Neural cell (in vitro differentiated cells): ENCODE data around the gene CROCC2. TPM values are rescaled to one million over a fixed set of nuclear protein-coding genes. Genes with fewer than 3 reads are reported as not detected.

Experiments
- H2AFZ ChIP-seq: fragments of 200-600, 300-800 bp; sonication (generic), shearing (Covaris generic); 2 replicates; pipeline ENCODE4 v1.6.0; 2014; ENCODE audit warnings: low read depth, mild to moderate bottlenecking, antibody characterized with exemption, low read length, moderate library complexity
- H3F3A ChIP-seq: fragments of 200-600 bp; shearing (Covaris generic); 2 replicates; pipeline ENCODE4 v1.6.1; 2016; ENCODE audit warnings: mild to moderate bottlenecking, moderate library complexity, mixed read lengths, antibody characterized with exemption, low read length; ENCODE audit not compliant: insufficient read depth, poor library complexity, severe bottlenecking
- H3K27ac ChIP-seq: fragments of 200-600, 300-800 bp; sonication (generic), shearing (Covaris generic); 2 replicates; pipeline ENCODE4 v1.5.1; 2014; ENCODE audit warnings: mild to moderate bottlenecking, low read length, moderate library complexity
- H3K27me3 ChIP-seq: fragments of 300-800, 200-600 bp; sonication (generic), shearing (Covaris generic); 2 replicates; pipeline ENCODE4 v1.6.0; 2014; ENCODE audit warnings: mild to moderate bottlenecking, low read depth, low read length, moderate library complexity; ENCODE audit not compliant: insufficient read depth
- H3K36me3 ChIP-seq: fragments of 300-800, 200-600 bp; sonication (generic), shearing (Covaris generic); 2 replicates; pipeline ENCODE4 v1.5.1; 2014; ENCODE audit warnings: mild to moderate bottlenecking, antibody characterized with exemption, low read length, moderate library complexity; ENCODE audit not compliant: insufficient read depth
- H3K4me2 ChIP-seq: fragments of 300-800, 200-600 bp; sonication (generic), shearing (Covaris generic); 2 replicates; pipeline ENCODE4 v1.6.0; 2014; ENCODE audit warnings: mild to moderate bottlenecking, low read length
- H3K4me3 ChIP-seq: fragments of 300-800, 200-600 bp; sonication (generic), shearing (Covaris generic); 2 replicates; pipeline ENCODE4 v1.5.1; 2014; ENCODE audit warnings: mild to moderate bottlenecking, low read length, moderate library complexity
- H3K79me2 ChIP-seq: fragments of 200-600 bp; shearing (Covaris generic); replicated peaks from 2 replicates; pipeline ENCODE4 v1.6.0; 2014; ENCODE audit warnings: mild to moderate bottlenecking, low read length, moderate library complexity; ENCODE audit not compliant: insufficient read depth
- H3K9ac ChIP-seq: fragments of 300-800, 200-600 bp; sonication (generic), shearing (Covaris generic); 2 replicates; pipeline ENCODE4 v1.6.1; 2016; ENCODE audit warnings: mild to moderate bottlenecking, low read length, mixed read lengths
- H3K9me2 ChIP-seq: fragments of 200-600 bp; shearing (Covaris generic); 2 replicates; pipeline ENCODE4 v1.6.1; 2016; ENCODE audit warnings: mild to moderate bottlenecking, low read length, mixed read lengths; ENCODE audit not compliant: insufficient read depth
- H3K9me3 ChIP-seq: fragments of 200-600, 300-800 bp; sonication (generic), shearing (Covaris generic); 2 replicates; pipeline ENCODE4 v1.6.1; 2016; ENCODE audit warnings: mild to moderate bottlenecking, mixed run types, low read length, moderate library complexity, mixed read lengths
- H4K20me1 ChIP-seq: fragments of 200-600 bp; shearing (Covaris generic); 2 replicates; pipeline ENCODE4 v1.6.1; 2016; ENCODE audit warnings: mild to moderate bottlenecking, mixed run types; ENCODE audit not compliant: insufficient read depth
- EP300 ChIP-seq: fragments of 450-650 bp; conservative IDR thresholded peaks from 2 replicates; pipeline ENCODE4 v1.6.1; 2014; ENCODE audit warnings: antibody characterized with exemption, mild to moderate bottlenecking, moderate library complexity; ENCODE audit not compliant: poor library complexity, severe bottlenecking
- EZH2 ChIP-seq: fragments of 200-600, 300-800 bp; shearing (Covaris generic), sonication (generic); IDR thresholded peaks from 2 replicates; pipeline ENCODE4 v1.6.1; 2014; ENCODE audit warnings: antibody characterized with exemption, low read length, borderline replicate concordance, mild to moderate bottlenecking; ENCODE audit not compliant: insufficient read depth, poor library complexity, severe bottlenecking
- MXI1 ChIP-seq: fragments of 450-650 bp; conservative IDR thresholded peaks from 2 replicates; pipeline ENCODE4 v1.6.1; 2014; ENCODE audit warnings: antibody characterized with exemption, mild to moderate bottlenecking; ENCODE audit not compliant: poor library complexity, severe bottlenecking
- POLR2AphosphoS5 ChIP-seq: IDR thresholded peaks from 2 replicates; pipeline ENCODE4 v1.6.1; 2012
- RAD21 ChIP-seq: fragments of 450-650 bp; conservative IDR thresholded peaks from 2 replicates; pipeline ENCODE4 v1.6.1; 2014; ENCODE audit warnings: antibody characterized with exemption, mild to moderate bottlenecking, moderate library complexity
- SMC3 ChIP-seq: fragments of 450-650 bp; conservative IDR thresholded peaks from 2 replicates; pipeline ENCODE4 v1.6.1; 2014; ENCODE audit warnings: antibody characterized with exemption, mild to moderate bottlenecking, moderate library complexity; ENCODE audit not compliant: poor library complexity
- TAF1 ChIP-seq: IDR thresholded peaks from 2 replicates; pipeline ENCODE4 v1.6.1; 2012; ENCODE audit warnings: low read depth
- polyA plus RNA-seq: library from polyadenylated mRNA; depleted of rRNA; stranded (reverse); fragments of >200 nt; gene quantifications from 2 replicates; pipeline ENCODE4 v1.2.3, GENCODE V29; 2014
- TF ChIP-seq, protein P1 (sequence below): IDR thresholded peaks from 2 replicates; pipeline ENCODE4 v1.6.1; 2012; ENCODE audit warnings: borderline replicate concordance
- TF ChIP-seq, protein P2 (sequence below): fragments of 450-650 bp; IDR thresholded peaks from 2 replicates; pipeline ENCODE4 v1.5.1; 2014; ENCODE audit warnings: antibody characterized with exemption, mild to moderate bottlenecking, moderate library complexity; ENCODE audit not compliant: poor library complexity, severe bottlenecking

CROCC2 gene
- polyA plus RNA-seq, 1 donor from 2014 or later: 0.09 TPM

DNA sequence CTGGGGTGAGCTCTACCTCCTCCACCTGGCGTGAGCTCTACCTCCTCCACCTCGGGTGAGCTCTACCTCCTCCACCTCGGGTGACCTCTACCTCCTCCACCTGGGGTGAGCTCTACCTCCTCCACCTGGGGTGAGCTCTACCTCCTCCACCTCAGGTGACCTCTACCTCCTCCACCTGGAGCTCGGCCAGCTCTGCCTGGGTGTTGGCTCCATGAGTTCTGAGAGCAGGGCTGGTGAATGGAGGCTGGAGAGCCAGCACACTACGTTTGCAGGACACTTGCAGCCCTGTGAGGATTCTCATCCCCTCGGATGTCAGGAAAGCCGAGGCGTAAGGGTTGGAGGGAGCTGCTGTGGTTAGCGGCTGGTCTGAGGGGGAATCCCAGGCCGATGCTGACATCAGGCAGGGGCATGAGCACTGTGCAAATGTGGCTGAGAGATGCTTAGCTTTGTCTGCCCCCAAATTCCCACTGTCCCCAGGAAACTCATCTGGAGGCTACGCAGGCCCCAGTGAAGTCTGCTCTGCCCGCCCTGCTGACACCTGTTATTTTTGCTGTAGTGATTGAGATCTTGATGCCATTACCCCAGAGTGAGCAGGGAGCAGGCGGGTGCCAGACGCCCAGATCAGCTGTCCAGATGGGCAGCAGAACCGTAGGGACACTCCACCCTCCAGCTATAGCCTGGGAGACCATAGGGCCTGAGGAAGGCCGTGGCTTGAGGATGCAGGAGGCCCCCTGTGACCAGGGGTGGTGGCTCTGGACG, 3.3 kb downstream of the CROCC2 start:
- H3K36me3 ChIP-seq: no peaks in the 10 kb centered on the region
- H3K4me2 ChIP-seq: no peak overlapping the region
- no peak overlapping the region for H3K9ac ChIP-seq
- H3K27ac ChIP-seq: no peak overlapping the region
- H4K20me1 ChIP-seq: no peaks in the 10 kb centered on the region
- H2AFZ ChIP-seq: no peak overlapping the region
- no peaks in the 10 kb centered on the region for H3K9me2 ChIP-seq
- TF ChIP-seq RAD21 (no peak), MXI1 (no peak), TAF1 (no peak)
- H3K27me3 ChIP-seq: no peaks in the 10 kb centered on the region
- no peaks in the 10 kb centered on the region for H3F3A ChIP-seq
- no peak overlapping the region for H3K4me3 ChIP-seq
- H3K79me2 ChIP-seq: no peaks in the 10 kb centered on the region
- no peaks in the 10 kb centered on the region for H3K9me3 ChIP-seq

DNA sequence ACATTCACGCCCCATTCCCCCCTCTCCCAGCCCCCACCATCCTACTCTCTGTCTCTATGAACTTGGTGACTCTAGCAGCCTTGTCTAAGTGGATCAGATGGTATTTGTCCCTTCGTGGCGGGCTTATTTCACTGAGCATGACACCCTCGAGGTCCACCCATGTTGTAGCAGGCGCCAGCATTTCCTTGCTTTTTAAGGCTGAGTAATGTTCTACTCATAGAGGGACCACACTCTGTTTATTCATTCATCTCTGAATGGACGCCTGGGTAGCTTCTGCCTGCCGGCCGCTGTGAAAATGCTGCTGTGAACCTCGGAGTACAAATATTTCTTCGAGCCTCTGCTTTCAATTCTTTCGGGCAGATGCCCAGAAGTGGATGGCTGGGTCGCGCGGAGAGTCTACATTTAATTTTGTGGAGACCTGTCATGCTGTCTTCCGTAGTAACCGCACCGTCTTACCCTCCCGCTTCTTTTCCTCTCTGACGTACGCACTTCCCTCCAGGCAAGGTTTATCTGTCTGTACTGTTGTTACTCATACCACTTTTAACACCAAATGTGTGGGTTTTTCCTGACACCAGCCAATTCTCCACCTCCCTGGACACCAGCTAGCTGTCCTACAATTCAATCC, 5.6 kb downstream of the CROCC2 start:
- Histone ChIP-seq H3K27ac (no peak overlapping the region), H2AFZ (no peak overlapping the region), H3K36me3 (no peaks in the 10 kb centered on the region), H3K4me3 (no peak overlapping the region), H3K9me2 (no peaks in the 10 kb centered on the region), H3K9ac (no peak overlapping the region), H3K4me2 (no peak overlapping the region), H3F3A (no peaks in the 10 kb centered on the region), H4K20me1 (no peaks in the 10 kb centered on the region), H3K27me3 (peaks cover 6% of the 10 kb centered on the region), H3K9me3 (no peaks in the 10 kb centered on the region), H3K79me2 (no peaks in the 10 kb centered on the region)
- TF ChIP-seq POLR2AphosphoS5 (no peak), TAF1 (no peak), MXI1 (no peak), EP300 (no peak)

DNA sequence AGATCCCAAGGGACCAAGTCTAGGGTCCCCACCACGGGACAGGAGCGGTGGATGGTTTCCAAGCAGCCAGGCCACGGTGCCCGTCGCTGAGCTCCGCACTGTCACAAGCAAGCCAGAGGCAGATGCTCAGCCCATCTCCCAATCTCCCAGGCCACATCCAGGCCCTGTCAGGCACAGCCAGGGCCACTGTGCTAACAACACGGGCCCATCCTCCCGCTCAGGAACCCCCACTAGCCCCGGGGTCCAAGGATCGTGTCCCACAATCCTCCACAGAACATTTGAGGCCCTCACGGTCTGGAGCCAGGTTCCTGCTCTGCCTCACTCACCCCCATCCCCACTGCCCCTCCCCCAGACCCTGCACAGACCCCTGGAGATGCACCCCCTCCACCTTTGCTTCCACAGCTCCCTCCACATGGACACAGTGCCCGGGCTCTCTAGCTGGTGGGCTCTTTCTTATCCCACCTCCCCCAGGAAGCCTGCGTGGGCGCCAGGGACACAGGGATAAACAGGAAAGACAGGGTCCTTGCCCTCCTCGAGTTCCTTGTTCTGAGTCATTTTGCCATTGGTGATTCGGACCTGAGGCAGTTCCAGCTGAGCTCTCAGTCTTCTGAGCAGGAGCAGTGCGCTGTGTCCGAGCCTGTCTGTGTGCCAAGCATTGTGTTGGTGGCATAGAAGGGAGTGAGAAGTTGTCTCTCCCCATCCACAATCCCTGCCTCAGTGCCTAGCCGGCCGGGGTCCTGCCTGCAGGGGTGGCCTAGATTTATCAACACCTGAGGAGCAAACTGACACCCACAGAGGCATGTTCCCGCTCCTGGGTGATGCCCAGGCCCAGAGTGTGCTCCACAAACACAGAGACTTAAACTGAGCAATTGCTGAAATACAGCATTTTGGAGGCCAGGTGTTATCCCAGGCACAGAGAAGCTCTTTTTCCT, 7.0 kb downstream of the CROCC2 start:
- Histone ChIP-seq H3K4me2 (no peak overlapping the region), H2AFZ (no peak overlapping the region), H3K27me3 (peaks cover 6% of the 10 kb centered on the region), H3F3A (no peaks in the 10 kb centered on the region), H3K9me3 (no peaks in the 10 kb centered on the region), H3K36me3 (no peaks in the 10 kb centered on the region), H3K79me2 (no peaks in the 10 kb centered on the region), H3K9me2 (no peaks in the 10 kb centered on the region), H4K20me1 (no peaks in the 10 kb centered on the region), H3K4me3 (no peak overlapping the region), H3K9ac (no peak overlapping the region), H3K27ac (no peak overlapping the region)
- no peak for TF ChIP-seq MXI1
- no peak for TF ChIP-seq EP300
- TF ChIP-seq, protein P1, sequence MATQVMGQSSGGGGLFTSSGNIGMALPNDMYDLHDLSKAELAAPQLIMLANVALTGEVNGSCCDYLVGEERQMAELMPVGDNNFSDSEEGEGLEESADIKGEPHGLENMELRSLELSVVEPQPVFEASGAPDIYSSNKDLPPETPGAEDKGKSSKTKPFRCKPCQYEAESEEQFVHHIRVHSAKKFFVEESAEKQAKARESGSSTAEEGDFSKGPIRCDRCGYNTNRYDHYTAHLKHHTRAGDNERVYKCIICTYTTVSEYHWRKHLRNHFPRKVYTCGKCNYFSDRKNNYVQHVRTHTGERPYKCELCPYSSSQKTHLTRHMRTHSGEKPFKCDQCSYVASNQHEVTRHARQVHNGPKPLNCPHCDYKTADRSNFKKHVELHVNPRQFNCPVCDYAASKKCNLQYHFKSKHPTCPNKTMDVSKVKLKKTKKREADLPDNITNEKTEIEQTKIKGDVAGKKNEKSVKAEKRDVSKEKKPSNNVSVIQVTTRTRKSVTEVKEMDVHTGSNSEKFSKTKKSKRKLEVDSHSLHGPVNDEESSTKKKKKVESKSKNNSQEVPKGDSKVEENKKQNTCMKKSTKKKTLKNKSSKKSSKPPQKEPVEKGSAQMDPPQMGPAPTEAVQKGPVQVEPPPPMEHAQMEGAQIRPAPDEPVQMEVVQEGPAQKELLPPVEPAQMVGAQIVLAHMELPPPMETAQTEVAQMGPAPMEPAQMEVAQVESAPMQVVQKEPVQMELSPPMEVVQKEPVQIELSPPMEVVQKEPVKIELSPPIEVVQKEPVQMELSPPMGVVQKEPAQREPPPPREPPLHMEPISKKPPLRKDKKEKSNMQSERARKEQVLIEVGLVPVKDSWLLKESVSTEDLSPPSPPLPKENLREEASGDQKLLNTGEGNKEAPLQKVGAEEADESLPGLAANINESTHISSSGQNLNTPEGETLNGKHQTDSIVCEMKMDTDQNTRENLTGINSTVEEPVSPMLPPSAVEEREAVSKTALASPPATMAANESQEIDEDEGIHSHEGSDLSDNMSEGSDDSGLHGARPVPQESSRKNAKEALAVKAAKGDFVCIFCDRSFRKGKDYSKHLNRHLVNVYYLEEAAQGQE: no peak
- no peak for TF ChIP-seq SMC3
- TF ChIP-seq, protein P2, sequence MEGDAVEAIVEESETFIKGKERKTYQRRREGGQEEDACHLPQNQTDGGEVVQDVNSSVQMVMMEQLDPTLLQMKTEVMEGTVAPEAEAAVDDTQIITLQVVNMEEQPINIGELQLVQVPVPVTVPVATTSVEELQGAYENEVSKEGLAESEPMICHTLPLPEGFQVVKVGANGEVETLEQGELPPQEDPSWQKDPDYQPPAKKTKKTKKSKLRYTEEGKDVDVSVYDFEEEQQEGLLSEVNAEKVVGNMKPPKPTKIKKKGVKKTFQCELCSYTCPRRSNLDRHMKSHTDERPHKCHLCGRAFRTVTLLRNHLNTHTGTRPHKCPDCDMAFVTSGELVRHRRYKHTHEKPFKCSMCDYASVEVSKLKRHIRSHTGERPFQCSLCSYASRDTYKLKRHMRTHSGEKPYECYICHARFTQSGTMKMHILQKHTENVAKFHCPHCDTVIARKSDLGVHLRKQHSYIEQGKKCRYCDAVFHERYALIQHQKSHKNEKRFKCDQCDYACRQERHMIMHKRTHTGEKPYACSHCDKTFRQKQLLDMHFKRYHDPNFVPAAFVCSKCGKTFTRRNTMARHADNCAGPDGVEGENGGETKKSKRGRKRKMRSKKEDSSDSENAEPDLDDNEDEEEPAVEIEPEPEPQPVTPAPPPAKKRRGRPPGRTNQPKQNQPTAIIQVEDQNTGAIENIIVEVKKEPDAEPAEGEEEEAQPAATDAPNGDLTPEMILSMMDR: no peak
- TF ChIP-seq POLR2AphosphoS5: no peak
- TF ChIP-seq EZH2: no peak
- no peak for TF ChIP-seq TAF1
- TF ChIP-seq RAD21: no peak
